Ovary (tissue), 9 donors: ENCODE results near the gene SLK. TPM values are rescaled to one million over a fixed set of nuclear protein-coding genes. Genes with fewer than 3 reads are reported as not detected.

Source experiments
- DNase-seq, 5 donors: peaks; one replicate each; pipeline ENCODE4 v3.0.0-alpha.2; 2019 to 2020
- H3K27ac ChIP-seq, 2 donors: fragments of 200-600 bp; one replicate each; pipeline versions ENCODE4 v1.5.1 to v1.8.0; 2019 to 2022
- H3K27me3 ChIP-seq: fragments of 200-600 bp; one replicate; pipeline ENCODE4 v1.8.0; 2022
- H3K36me3 ChIP-seq: fragments of 200-600 bp; sonication (generic); one replicate; pipeline ENCODE4 v1.5.1; 2019
- H3K4me1 ChIP-seq: one replicate; pipeline ENCODE4 v1.8.1; 2013; ENCODE audit warnings: mild to moderate bottlenecking, moderate library complexity; ENCODE audit not compliant: insufficient read depth
- H3K4me3 ChIP-seq: fragments of 200-600 bp; sonication (generic); one replicate; pipeline ENCODE4 v1.5.1; 2017
- H3K9me3 ChIP-seq, 2 donors: fragments of 200-600 bp in 1 of 2; sonication (generic) in 1 of 2; one replicate each; pipeline versions ENCODE4 v1.5.1 to v1.8.1; 2013 to 2019; ENCODE audit warnings: mild to moderate bottlenecking in 1 of 2, moderate library complexity in 1 of 2
- CTCF ChIP-seq, 3 donors: fragments of 450-650 bp in 2 of 3; fragments of 200-600 bp in 1 of 3; IDR thresholded peaks; one replicate each; pipeline versions ENCODE4 v1.5.1 to v1.8.0; 2016 to 2022; ENCODE audit warnings: antibody characterized with exemption in 3 of 3, mild to moderate bottlenecking in 1 of 3
- EP300 ChIP-seq: sonication (generic); formaldehyde crosslinking; IDR thresholded peaks from one replicate; pipeline ENCODE4 v1.6.1; 2017; ENCODE audit warnings: antibody characterized with exemption
- POLR2A ChIP-seq: fragments of 450-650 bp; IDR thresholded peaks from one replicate; pipeline ENCODE4 v1.6.1; 2017; ENCODE audit warnings: antibody characterized with exemption, mild to moderate bottlenecking, moderate library complexity
- WGBS, 3 donors: extraction: QIAGEN DNeasy Blood & Tissue Kit in 1 of 3; methylation state at CpG; one replicate each; pipeline versions ENCODE4 v1.1.5 to v1.1.7; 2013 to 2017; 5-methylcytosine and 5-hydroxymethylcytosine counted together
- intact Hi-C, 4 donors: fragments of 100-400 bp; cut with DNase I; formaldehyde crosslinking; loops; one replicate each; pipeline versions ENCODE4 v1.11.0 to v1.15.1; 2022 to 2023
- polyA plus RNA-seq, 2 donors: library from polyadenylated mRNA; stranded (reverse); fragments of 200-250 nt in 1 of 2; fragments of 350-450 nt in 1 of 2; fragmentation: Illumina TruSeq in 1 of 2; extraction: RNeasy Lipid Tissue Mini Kit (QIAGEN cat#74804) in 1 of 2; gene quantifications; one replicate each; pipeline ENCODE4 v1.2.3, GENCODE V29; 2013 to 2014
- total RNA-seq, 7 donors: library from RNA; depleted of rRNA in 2 of 7; stranded (reverse); fragments of >200 nt in 2 of 7; fragmentation: NEBNext Ultra II Directional in 3 of 7; extraction: Animal tissue kit (Norgen Biotek cat#: 25700) in 3 of 7; gene quantifications; one replicate each; pipeline versions ENCODE4 v1.1.0 to v1.2.4, GENCODE V29; 2016 to 2023
- donor health status: DM: no; HTN: no; CAD: no; lungs with moderate emphysema.
- donor health status: DM: no; HTN: no; CAD: no.
- donor health status: Bipolar disorder and iron deficiency.
- donor health status: DM: yes; HTN: yes; CAD: no.
- donor health status: DM: no; HTN: no; CAD: no.
- donor health status: DM: yes; HTN: yes; CAD: no.

SLK gene
- total and polyA plus RNA-seq, 9 donors, result 19.9 to 71.5 (median 43.4) TPM

- no peak for DNase-seq
- intact Hi-C loops, result no loop called here
- TF ChIP-seq EP300, result no peak
- TF ChIP-seq CTCF (IDR thresholded peaks at IDR 0.05), result no peak
- TF ChIP-seq POLR2A, result no peak
- Histone ChIP-seq H3K4me1 (peaks cover 6% of the 10 kb centered on the region), H3K4me3 (no peak overlapping the region), H3K36me3 (no peaks in the 10 kb centered on the region), H3K27ac (no peak overlapping the region), H3K9me3 (no peaks in the 10 kb centered on the region), H3K27me3 (no peaks in the 10 kb centered on the region)
- 35 to 38% (median 35%) methylated on average over 4 of the region's 4 CpGs for WGBS, 3 donors
These were observed 16.5 kb downstream of the SLK start for GRCh38 chr10:103983367-103983911.

DNA sequence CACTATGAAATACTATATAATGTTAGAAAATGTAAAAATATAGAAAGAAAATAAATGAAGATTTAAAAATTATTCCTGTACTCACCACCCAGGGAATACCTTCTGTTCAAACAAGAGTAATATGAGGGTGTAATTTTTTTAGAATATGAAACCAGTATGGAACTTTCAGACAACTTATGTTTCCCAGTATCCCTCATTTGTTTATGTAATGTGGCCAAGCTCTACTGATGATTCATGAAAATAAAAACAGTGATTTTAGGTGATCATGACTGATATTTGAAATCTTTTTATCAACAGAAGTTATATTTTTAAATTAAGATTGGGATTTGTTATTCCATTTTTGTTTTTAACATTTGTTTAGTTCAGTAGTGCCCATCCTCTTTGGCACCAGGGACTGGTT, 18.8 kb downstream of the SLK start:
- H3K27ac ChIP-seq, result no peak overlapping the region
- DNase-seq, result no peak
- H3K4me3 ChIP-seq, result no peak overlapping the region
- intact Hi-C loops, result no loop called here
- no peaks in the 10 kb centered on the region for H3K36me3 ChIP-seq
- H3K4me1 ChIP-seq, result peaks cover 9% of the 10 kb centered on the region
- no peaks in the 10 kb centered on the region for H3K27me3 ChIP-seq
- no peaks in the 10 kb centered on the region for H3K9me3 ChIP-seq
- TF ChIP-seq CTCF (IDR thresholded peaks at IDR 0.05), result no peak
- TF ChIP-seq EP300, result no peak
- TF ChIP-seq POLR2A, result no peak

DNA sequence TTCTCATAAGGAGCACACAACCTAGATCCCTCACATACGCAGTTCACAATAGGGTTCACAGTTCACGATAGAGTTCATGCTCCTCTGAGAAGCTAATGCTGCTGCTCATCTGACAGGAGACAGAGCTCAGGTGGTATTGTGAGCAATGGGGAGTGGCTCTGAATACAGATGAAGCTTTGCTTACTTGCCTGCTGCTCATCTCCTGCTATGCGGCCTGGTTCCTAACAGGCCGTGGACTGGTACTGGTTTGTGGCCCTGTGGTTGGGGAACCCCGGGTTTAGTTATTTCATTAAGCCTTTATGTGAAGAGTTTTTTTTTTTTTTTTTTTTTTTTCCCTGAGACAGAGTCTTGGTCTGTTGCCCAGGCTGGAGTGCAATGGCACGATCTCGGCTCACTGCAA, 19.4 kb downstream of the SLK start:
- Histone ChIP-seq H3K36me3 (no peaks in the 10 kb centered on the region), H3K27me3 (no peaks in the 10 kb centered on the region), H3K4me1 (peaks cover 9% of the 10 kb centered on the region), H3K4me3 (no peak overlapping the region), H3K9me3 (no peaks in the 10 kb centered on the region), H3K27ac (no peak overlapping the region)
- TF ChIP-seq EP300 (no peak), POLR2A (no peak), CTCF (IDR thresholded peaks at IDR 0.05) (no peak)
- intact Hi-C loops, result no loop called here
- WGBS, 3 donors, result 75 to 90% (median 90%) methylated on average over 7 of the region's 7 CpGs
- no peak for DNase-seq

GRCh38 chr10:103990121-103990520, 23.2 kb downstream of the SLK start:
- Histone ChIP-seq H3K4me1 (peaks cover 7% of the 10 kb centered on the region), H3K27me3 (no peaks in the 10 kb centered on the region), H3K4me3 (no peak overlapping the region), H3K9me3 (no peaks in the 10 kb centered on the region), H3K27ac (no peak overlapping the region), H3K36me3 (no peaks in the 10 kb centered on the region)
- 42 to 55% (median 44%) methylated on average over 3 of the region's 3 CpGs for WGBS, 3 donors
- no peak for DNase-seq
- no peak for TF ChIP-seq EP300
- no peak for TF ChIP-seq CTCF (IDR thresholded peaks at IDR 0.05)
- TF ChIP-seq POLR2A, result no peak
- intact Hi-C loops, result no loop called here
